Gastroesophageal sphincter (tissue), 3 donors: ENCODE measurements around the gene SLC35C1.

Experiments used
- EP300 ChIP-seq: sonication (generic); formaldehyde crosslinking; IDR thresholded peaks from one replicate; pipeline ENCODE4 v1.6.1; 2017; ENCODE audit warnings: antibody characterized with exemption, mild to moderate bottlenecking
- POLR2A ChIP-seq, 2 donors: fragments of 450-650 bp; IDR thresholded peaks; one replicate each; pipeline ENCODE4 v1.6.1; 2017; ENCODE audit warnings: antibody characterized with exemption in 2 of 2, mild to moderate bottlenecking in 2 of 2, moderate library complexity in 1 of 2
- POLR2AphosphoS5 ChIP-seq: sonication (generic); formaldehyde crosslinking; IDR thresholded peaks from one replicate; pipeline ENCODE4 v1.6.1; 2017; ENCODE audit warnings: antibody characterized with exemption
- TF ChIP-seq, protein P1 (sequence below), 4 experiments: fragments of 200-600 bp in 2 of 4; fragments of 450-650 bp in 2 of 4; sonication (generic) in 1 of 4; IDR thresholded peaks; one replicate each; pipeline ENCODE4 v1.5.1; 2017 to 2019; ENCODE audit warnings: antibody characterized with exemption in 4 of 4, mild to moderate bottlenecking in 2 of 4, moderate library complexity in 2 of 4

DNA sequence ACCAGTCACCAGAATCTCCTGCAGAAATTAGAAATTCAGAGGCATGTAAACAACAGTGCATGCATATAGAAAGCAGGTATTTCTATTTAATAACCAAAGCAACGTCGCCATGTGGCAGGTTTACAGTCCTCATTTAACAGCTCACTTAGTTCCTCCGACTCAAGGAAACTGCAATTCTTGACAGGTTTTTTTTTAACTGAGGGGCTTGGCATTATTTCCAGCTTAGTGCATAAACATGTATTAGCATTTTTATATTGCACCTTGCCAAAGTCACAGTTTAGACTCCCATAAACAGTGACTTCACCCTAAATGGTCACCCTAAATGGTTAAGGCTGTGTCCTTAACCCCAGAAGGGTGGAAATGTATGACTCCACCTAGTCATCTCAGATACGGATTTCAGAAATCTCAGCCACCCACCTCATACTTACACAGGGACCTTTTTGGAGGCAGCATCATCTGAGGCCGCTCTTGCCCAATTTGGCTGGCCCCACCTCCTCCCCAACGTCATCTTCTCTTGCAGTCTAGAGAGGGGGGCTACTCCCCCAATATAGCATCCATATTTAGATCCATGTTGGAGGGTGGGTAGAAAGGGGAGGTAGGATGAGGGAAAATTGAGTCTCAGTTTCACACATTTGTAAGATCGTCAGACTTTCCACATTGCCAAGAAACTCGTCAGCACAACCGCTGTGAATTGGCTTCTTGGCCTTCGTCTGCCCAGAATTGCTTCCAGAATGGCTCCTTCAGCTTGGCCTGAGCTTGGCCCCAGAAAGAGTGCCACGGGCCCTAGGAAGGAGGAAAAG, 31.8 kb upstream of the SLC35C1 start:
- TF ChIP-seq POLR2A (IDR thresholded peaks at IDR 0.05), result no peak
- TF ChIP-seq, protein P1, sequence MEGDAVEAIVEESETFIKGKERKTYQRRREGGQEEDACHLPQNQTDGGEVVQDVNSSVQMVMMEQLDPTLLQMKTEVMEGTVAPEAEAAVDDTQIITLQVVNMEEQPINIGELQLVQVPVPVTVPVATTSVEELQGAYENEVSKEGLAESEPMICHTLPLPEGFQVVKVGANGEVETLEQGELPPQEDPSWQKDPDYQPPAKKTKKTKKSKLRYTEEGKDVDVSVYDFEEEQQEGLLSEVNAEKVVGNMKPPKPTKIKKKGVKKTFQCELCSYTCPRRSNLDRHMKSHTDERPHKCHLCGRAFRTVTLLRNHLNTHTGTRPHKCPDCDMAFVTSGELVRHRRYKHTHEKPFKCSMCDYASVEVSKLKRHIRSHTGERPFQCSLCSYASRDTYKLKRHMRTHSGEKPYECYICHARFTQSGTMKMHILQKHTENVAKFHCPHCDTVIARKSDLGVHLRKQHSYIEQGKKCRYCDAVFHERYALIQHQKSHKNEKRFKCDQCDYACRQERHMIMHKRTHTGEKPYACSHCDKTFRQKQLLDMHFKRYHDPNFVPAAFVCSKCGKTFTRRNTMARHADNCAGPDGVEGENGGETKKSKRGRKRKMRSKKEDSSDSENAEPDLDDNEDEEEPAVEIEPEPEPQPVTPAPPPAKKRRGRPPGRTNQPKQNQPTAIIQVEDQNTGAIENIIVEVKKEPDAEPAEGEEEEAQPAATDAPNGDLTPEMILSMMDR (IDR thresholded peaks at IDR 0.05), result no peak
- TF ChIP-seq EP300, result no peak
- no peak for TF ChIP-seq POLR2AphosphoS5
